Measurements from ENCODE around the gene OR5A1. TPM values are rescaled to one million over a fixed set of nuclear protein-coding genes. Genes with fewer than 3 reads are reported as not detected.

Gene OR5A1
- total RNA-seq, 4 donors from 2014 or later, result 0.04 TPM; not detected in 3

DNA sequence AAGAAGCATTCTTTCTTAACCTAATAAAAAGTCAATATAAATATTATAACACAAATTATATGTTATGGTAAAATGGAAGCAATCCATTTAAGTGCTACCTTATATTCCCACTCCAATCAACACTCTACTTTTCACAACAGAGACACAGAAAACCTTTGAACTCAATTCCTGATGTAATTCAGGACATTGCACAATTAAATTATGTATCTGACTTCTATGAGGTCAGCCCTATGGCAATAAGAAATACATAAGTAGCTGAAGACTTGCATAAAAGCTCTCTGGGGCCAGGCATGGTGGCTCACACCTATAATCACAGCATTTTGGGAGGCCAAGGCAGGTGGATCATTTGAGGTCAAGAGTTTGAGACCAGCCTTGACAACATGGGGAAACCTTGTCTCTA, 43.6 kb downstream of the OR5A1 start:
- Histone ChIP-seq H3K27me3 (no peaks in the 10 kb centered on the region), H3K4me1 (no peaks in the 10 kb centered on the region), H3K4me3 (no peak overlapping the region), H3K36me3 (no peaks in the 10 kb centered on the region), H3K9me3 (no peaks in the 10 kb centered on the region), H3K27ac (no peak overlapping the region)
- DNase-seq (ENCODE audit: low spot score in 2 of 2), result no peak
- TF ChIP-seq POLR2AphosphoS5 (IDR thresholded peaks at IDR 0.05), result no peak
- TF ChIP-seq, protein P1, sequence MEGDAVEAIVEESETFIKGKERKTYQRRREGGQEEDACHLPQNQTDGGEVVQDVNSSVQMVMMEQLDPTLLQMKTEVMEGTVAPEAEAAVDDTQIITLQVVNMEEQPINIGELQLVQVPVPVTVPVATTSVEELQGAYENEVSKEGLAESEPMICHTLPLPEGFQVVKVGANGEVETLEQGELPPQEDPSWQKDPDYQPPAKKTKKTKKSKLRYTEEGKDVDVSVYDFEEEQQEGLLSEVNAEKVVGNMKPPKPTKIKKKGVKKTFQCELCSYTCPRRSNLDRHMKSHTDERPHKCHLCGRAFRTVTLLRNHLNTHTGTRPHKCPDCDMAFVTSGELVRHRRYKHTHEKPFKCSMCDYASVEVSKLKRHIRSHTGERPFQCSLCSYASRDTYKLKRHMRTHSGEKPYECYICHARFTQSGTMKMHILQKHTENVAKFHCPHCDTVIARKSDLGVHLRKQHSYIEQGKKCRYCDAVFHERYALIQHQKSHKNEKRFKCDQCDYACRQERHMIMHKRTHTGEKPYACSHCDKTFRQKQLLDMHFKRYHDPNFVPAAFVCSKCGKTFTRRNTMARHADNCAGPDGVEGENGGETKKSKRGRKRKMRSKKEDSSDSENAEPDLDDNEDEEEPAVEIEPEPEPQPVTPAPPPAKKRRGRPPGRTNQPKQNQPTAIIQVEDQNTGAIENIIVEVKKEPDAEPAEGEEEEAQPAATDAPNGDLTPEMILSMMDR (IDR thresholded peaks at IDR 0.05), result no peak
- no peak for TF ChIP-seq POLR2A (IDR thresholded peaks at IDR 0.05)
- TF ChIP-seq EP300 (IDR thresholded peaks at IDR 0.05), result no peak

DNA sequence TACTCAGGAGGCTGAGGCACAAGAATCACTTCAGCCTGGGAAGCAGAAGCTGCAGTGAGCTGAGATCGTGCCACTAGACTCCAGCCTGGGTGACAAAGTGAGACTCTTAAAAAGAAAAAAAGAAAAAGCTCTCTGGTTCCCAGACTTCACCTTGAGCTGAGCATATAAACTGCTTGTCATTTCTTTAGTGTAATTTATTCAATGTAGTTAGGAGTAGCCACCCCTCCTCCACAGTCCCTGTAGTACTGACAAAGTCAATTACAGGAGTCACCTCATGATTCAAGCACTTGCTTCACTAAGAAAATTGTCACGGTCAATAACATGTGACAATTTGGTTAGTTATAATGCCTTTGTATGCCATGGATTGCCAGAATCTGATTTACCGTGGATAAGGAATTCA, 44.1 kb downstream of the OR5A1 start:
- no peaks in the 10 kb centered on the region for H3K36me3 ChIP-seq
- 86% methylated on average over 3 of the region's 3 CpGs for WGBS
- H3K4me3 ChIP-seq, result no peak overlapping the region
- no peaks in the 10 kb centered on the region for H3K9me3 ChIP-seq
- no peaks in the 10 kb centered on the region for H3K27me3 ChIP-seq
- no peak overlapping the region for H3K27ac ChIP-seq
- no peak for TF ChIP-seq POLR2A (IDR thresholded peaks at IDR 0.05)
- TF ChIP-seq, protein P1 (IDR thresholded peaks at IDR 0.05), result no peak
- TF ChIP-seq EP300 (IDR thresholded peaks at IDR 0.05), result no peak
- no peak for TF ChIP-seq POLR2AphosphoS5 (IDR thresholded peaks at IDR 0.05)
- DNase-seq (ENCODE audit: low spot score in 2 of 2), result no peak
- H3K4me1 ChIP-seq, result no peaks in the 10 kb centered on the region

Other genes starting within 250 kb of the OR5A1 start
- gene MPEG1, start 223.5 kb upstream of the OR5A1 start, total RNA-seq, result 1 to 10 TPM; 2.3 to 4.5 (median 2.9) TPM
- gene OR5AN1, start 77.6 kb upstream of the OR5A1 start, total RNA-seq, result not detected
- gene OR5A2, start 10.1 kb upstream of the OR5A1 start, total RNA-seq, result under 1 TPM in 1 of 4 donors, not detected in 3; 0.16 TPM
- gene OR4D6, start 20.5 kb downstream of the OR5A1 start, total RNA-seq, result not detected
- gene OR4D10, start 36.8 kb downstream of the OR5A1 start, total RNA-seq, result not detected
- gene OR4D11, start 67.1 kb downstream of the OR5A1 start, total RNA-seq, result not detected
- not detected for gene OR4D9, start 75.1 kb downstream of the OR5A1 start, total RNA-seq
- gene OSBP, start 179.3 kb downstream of the OR5A1 start, total RNA-seq, result 10 to 100 TPM; 37.2 to 71.5 (median 49.6) TPM
- gene PATL1, start 232.6 kb downstream of the OR5A1 start, total RNA-seq, result 10 to 100 TPM; 14.3 to 23.2 (median 19.2) TPM